ENCODE measurements around the gene TEKT3. TPM values are rescaled to one million over a fixed set of nuclear protein-coding genes. Genes with fewer than 3 reads are reported as not detected.

TEKT3 gene
- total and polyA plus RNA-seq, 4 donors, result 0.08 to 0.33 TPM; not detected in 2

DNA sequence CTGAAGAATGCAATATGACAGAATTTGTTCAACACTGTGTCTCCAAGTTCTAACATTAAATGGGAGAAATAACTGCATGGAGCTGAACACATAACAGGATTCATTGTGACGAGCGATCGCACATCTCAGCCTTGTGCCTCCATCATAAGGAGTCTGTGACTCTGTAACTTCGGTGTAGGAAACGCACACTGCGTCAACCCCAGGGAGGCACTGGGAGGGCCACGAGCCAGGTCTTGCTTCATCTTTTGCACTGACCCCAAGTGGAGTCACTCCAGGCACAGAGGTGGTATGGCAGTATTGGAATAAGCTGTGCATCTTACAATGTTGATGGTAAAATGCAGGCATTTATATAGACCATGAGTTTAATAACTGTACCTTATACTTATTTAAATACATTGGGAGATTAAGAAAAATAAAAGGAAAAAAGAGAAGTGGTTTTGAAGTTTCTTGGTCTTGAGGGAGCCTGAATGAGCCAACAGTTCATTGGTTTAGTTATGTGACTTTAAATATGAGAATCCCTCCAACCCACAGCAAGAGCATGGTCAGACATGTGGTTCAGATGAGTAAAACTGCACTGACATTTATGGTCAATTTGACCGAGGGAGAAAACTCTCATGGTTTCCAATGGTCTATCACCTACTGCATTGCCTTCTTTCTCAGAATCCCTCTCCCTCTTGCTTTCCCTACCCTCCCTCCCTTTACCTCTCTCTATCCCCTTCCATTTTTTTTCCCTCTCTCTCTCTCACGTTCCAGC is 70.6 kb downstream of the TEKT3 start:
- Histone ChIP-seq H3K27me3 (ENCODE audit: control insufficient read depth in 4 of 4, insufficient read depth in 4 of 4, low read length in 3 of 4) (peaks cover 0 to 6% (median 0%) of the 10 kb centered on the region in 4 donors), H3K9me3 (ENCODE audit: control insufficient read depth in 4 of 4, low read length in 3 of 4) (no peaks in the 10 kb centered on the region), H3K36me3 (ENCODE audit: control insufficient read depth in 4 of 4, insufficient read depth in 3 of 4, low read depth in 1 of 4, low read length in 3 of 4) (no peaks in the 10 kb centered on the region), H3K4me1 (ENCODE audit: control insufficient read depth in 4 of 4, insufficient read depth in 4 of 4, low read length in 3 of 4) (no peaks in the 10 kb centered on the region), H3K27ac (ENCODE audit: low read depth in 1 of 2, low read length in 2 of 2) (no peak overlapping the region), H3K9ac (ENCODE audit: low read depth in 1 of 2, low read length in 2 of 2) (no peak overlapping the region), H3K4me3 (ENCODE audit: low read depth in 1 of 3, low read length in 3 of 3) (no peak overlapping the region)
- DNase-seq (ENCODE audit: low spot score), result no peak
- WGBS, result 89% methylated on average over 9 of the region's 9 CpGs
- TF ChIP-seq, protein P1, sequence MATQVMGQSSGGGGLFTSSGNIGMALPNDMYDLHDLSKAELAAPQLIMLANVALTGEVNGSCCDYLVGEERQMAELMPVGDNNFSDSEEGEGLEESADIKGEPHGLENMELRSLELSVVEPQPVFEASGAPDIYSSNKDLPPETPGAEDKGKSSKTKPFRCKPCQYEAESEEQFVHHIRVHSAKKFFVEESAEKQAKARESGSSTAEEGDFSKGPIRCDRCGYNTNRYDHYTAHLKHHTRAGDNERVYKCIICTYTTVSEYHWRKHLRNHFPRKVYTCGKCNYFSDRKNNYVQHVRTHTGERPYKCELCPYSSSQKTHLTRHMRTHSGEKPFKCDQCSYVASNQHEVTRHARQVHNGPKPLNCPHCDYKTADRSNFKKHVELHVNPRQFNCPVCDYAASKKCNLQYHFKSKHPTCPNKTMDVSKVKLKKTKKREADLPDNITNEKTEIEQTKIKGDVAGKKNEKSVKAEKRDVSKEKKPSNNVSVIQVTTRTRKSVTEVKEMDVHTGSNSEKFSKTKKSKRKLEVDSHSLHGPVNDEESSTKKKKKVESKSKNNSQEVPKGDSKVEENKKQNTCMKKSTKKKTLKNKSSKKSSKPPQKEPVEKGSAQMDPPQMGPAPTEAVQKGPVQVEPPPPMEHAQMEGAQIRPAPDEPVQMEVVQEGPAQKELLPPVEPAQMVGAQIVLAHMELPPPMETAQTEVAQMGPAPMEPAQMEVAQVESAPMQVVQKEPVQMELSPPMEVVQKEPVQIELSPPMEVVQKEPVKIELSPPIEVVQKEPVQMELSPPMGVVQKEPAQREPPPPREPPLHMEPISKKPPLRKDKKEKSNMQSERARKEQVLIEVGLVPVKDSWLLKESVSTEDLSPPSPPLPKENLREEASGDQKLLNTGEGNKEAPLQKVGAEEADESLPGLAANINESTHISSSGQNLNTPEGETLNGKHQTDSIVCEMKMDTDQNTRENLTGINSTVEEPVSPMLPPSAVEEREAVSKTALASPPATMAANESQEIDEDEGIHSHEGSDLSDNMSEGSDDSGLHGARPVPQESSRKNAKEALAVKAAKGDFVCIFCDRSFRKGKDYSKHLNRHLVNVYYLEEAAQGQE (IDR thresholded peaks at IDR 0.05), result no peak
- TF ChIP-seq FOXA1 (IDR thresholded peaks at IDR 0.05) (no peak), HNF4A (conservative IDR thresholded peaks at IDR 0.05) (no peak), TAF1 (conservative IDR thresholded peaks at IDR 0.05) (no peak), FOXA2 (IDR thresholded peaks at IDR 0.05) (no peak), JUND (IDR thresholded peaks at IDR 0.05) (no peak), RXRA (IDR thresholded peaks at IDR 0.05) (no peak), YY1 (IDR thresholded peaks at IDR 0.05) (no peak), NR2F2 (IDR thresholded peaks at IDR 0.05) (no peak), HNF4G (IDR thresholded peaks at IDR 0.05) (no peak), RAD21 (IDR thresholded peaks at IDR 0.05) (no peak), EGR1 (IDR thresholded peaks at IDR 0.05; ENCODE audit: low read depth in 2 of 2) (no peak), GABPA (IDR thresholded peaks at IDR 0.05 in 1 of 2, conservative IDR thresholded peaks at IDR 0.05 in 1 of 2) (no peak)
- TF ChIP-seq, protein P2, sequence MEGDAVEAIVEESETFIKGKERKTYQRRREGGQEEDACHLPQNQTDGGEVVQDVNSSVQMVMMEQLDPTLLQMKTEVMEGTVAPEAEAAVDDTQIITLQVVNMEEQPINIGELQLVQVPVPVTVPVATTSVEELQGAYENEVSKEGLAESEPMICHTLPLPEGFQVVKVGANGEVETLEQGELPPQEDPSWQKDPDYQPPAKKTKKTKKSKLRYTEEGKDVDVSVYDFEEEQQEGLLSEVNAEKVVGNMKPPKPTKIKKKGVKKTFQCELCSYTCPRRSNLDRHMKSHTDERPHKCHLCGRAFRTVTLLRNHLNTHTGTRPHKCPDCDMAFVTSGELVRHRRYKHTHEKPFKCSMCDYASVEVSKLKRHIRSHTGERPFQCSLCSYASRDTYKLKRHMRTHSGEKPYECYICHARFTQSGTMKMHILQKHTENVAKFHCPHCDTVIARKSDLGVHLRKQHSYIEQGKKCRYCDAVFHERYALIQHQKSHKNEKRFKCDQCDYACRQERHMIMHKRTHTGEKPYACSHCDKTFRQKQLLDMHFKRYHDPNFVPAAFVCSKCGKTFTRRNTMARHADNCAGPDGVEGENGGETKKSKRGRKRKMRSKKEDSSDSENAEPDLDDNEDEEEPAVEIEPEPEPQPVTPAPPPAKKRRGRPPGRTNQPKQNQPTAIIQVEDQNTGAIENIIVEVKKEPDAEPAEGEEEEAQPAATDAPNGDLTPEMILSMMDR (IDR thresholded peaks at IDR 0.05; ENCODE audit: low read depth, low read length, missing input control), result no peak
- TF ChIP-seq, protein P3, sequence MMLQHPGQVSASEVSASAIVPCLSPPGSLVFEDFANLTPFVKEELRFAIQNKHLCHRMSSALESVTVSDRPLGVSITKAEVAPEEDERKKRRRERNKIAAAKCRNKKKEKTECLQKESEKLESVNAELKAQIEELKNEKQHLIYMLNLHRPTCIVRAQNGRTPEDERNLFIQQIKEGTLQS (IDR thresholded peaks at IDR 0.05), result no peak
- TF ChIP-seq, protein P4, sequence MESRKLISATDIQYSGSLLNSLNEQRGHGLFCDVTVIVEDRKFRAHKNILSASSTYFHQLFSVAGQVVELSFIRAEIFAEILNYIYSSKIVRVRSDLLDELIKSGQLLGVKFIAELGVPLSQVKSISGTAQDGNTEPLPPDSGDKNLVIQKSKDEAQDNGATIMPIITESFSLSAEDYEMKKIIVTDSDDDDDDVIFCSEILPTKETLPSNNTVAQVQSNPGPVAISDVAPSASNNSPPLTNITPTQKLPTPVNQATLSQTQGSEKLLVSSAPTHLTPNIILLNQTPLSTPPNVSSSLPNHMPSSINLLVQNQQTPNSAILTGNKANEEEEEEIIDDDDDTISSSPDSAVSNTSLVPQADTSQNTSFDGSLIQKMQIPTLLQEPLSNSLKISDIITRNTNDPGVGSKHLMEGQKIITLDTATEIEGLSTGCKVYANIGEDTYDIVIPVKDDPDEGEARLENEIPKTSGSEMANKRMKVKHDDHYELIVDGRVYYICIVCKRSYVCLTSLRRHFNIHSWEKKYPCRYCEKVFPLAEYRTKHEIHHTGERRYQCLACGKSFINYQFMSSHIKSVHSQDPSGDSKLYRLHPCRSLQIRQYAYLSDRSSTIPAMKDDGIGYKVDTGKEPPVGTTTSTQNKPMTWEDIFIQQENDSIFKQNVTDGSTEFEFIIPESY (IDR thresholded peaks at IDR 0.05), result no peak
- TF ChIP-seq, protein P5, sequence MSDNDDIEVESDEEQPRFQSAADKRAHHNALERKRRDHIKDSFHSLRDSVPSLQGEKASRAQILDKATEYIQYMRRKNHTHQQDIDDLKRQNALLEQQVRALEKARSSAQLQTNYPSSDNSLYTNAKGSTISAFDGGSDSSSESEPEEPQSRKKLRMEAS (IDR thresholded peaks at IDR 0.05), result no peak
